HuH-7 (cell line): Measurements from ENCODE around the gene ZBP1.

Source experiments
- DNase-seq: peaks from one replicate; pipeline ENCODE4 v3.0.0; 2011; ENCODE audit warnings: low spot score

The ZBP1 gene

DNA sequence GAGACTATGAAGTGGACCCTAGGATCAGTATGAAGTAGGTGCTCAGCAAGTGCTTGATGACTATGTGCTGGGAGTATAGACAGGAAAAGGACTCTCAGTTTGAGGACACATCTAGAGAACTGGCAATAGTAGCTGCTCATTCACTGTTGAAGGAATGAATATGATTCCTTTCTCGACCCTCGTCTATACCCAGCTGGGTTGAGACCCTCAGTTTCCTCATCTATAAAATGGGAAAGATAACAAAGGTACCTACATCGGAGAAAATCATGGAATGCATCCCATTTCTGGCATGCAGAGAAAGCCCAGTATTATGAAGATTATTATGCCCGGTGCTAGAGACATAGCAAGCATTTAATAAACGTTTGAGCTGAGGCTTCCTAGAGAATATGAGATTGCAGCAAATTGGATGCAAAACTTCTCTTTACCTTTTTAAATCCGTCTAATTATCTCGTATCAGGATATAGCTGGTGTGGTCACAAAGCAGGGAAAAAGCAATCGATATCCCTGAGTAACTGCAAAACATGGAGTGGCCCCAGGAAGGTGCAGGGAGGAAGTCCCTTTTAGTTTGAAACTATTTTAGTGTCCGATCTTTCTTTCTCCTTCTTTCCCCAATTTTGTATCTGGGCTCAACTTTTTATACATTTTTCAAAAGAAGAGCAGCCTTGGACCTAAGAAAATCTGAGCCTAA lies 62.2 kb downstream of the ZBP1 start:
- no peak for DNase-seq

DNA sequence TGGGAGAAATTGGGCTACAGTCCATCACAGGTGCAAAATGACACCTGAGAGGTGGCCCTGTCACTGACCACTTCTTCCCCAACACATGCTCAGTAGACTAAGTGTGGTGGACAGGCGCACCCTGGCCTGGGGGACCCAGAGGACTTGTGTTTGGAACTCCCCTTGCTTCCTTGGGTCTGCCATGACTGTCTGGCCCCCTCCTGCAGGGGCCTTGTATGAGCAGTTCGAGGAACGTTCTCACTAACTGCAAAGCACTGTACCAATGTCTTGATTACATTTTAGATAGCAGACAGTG lies 63.3 kb downstream of the ZBP1 start:
- no peak for DNase-seq

DNA sequence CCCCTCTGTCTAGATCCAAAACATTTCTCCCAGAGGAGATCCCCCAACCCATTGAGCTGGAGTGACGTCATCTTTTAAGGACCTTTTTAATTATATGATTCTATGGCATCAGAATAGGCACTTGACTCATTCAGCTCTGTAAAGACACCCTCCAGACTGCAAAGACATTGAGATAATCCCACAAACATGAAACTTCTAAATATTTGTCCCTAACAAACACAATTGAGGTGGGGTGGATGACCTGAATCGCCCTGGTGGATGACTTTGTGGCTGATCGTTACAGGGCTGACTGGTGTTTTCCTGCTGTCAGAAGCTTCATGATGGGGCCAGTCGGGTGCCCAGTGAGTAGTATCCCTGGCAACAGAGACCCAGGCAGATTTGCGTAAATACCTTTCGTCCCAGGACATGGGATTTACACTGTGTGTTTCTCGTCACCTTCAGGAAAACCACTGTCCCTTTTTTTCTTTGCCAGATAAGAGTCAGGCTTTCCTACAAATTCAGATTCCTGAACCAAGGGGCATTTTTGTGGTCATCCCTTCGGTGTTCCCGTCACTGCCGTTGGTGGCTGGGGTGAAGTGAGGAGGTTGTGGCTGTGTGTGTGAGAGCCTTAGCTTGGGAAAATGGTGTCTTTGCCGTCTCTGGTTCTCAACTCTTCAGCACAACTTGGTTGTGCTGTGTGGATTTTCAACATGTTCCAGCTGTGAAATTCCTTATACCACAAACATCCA lies 64.6 kb downstream of the ZBP1 start:
- no peak for DNase-seq
